ENCODE measurements around the gene CDS1.
A peak's percentile ranks its signal among the peaks of the same experiment; 100 is the strongest.

The CDS1 gene

DNA sequence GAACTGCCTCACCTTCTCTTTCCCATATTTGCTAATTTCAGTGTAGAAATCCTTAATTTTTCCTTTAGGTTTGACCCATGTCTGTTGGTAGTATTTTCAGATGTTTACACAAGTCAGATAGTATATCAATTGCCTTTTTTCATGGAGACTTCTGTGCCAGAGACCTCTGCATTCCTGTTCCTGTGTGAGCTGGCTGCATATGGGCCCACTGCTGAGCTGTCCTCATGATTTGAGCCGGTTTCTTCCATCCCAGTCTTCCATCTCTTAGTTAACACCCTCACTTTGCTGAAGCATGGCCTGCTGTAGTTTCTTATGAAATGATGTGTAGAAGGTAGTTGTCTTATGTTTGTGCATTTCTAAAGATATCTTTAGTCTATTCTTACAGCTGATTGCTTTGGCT is 40.0 kb downstream of the CDS1 start:
- no peak overlapping the region for H3K4me3 ChIP-seq (ENCODE audit: low read depth, low read length)
- no peak for TF ChIP-seq MYC (IDR thresholded peaks at IDR 0.05; ENCODE audit: low read depth, low read length)
- TF ChIP-seq, protein P1, sequence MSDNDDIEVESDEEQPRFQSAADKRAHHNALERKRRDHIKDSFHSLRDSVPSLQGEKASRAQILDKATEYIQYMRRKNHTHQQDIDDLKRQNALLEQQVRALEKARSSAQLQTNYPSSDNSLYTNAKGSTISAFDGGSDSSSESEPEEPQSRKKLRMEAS (IDR thresholded peaks at IDR 0.05; ENCODE audit: low read depth, low read length): no peak
- TF ChIP-seq POLR2A (IDR thresholded peaks at IDR 0.05; ENCODE audit: extremely low read depth, insufficient read length): no peak
- TF ChIP-seq, protein P2, sequence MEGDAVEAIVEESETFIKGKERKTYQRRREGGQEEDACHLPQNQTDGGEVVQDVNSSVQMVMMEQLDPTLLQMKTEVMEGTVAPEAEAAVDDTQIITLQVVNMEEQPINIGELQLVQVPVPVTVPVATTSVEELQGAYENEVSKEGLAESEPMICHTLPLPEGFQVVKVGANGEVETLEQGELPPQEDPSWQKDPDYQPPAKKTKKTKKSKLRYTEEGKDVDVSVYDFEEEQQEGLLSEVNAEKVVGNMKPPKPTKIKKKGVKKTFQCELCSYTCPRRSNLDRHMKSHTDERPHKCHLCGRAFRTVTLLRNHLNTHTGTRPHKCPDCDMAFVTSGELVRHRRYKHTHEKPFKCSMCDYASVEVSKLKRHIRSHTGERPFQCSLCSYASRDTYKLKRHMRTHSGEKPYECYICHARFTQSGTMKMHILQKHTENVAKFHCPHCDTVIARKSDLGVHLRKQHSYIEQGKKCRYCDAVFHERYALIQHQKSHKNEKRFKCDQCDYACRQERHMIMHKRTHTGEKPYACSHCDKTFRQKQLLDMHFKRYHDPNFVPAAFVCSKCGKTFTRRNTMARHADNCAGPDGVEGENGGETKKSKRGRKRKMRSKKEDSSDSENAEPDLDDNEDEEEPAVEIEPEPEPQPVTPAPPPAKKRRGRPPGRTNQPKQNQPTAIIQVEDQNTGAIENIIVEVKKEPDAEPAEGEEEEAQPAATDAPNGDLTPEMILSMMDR (IDR thresholded peaks at IDR 0.05; ENCODE audit: low read depth, low read length): no peak
- no peak for DNase-seq (ENCODE audit: low read depth)

DNA sequence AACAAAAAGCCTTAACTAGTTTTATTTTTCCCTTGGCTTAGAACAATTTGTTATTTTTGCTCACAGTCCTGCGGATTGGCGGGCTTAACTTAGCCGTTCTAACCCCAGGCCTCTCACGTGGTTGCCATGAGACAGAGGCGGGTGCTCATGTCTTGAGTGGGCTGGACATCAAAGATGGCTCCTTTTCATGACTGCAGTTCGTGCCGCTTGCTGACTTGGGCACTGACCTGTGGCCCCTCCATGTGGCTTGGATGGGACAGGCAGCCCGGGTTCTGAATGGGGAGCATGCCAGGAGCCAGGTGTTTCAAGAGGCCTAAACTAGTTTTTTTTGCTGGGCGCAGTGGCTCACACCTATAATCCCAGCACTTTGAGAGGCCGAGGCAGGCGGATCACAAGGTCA is 40.7 kb downstream of the CDS1 start:
- no peak overlapping the region for H3K4me3 ChIP-seq (ENCODE audit: low read depth, low read length)
- TF ChIP-seq MYC (IDR thresholded peaks at IDR 0.05; ENCODE audit: low read depth, low read length) (no peak), POLR2A (IDR thresholded peaks at IDR 0.05; ENCODE audit: extremely low read depth, insufficient read length) (no peak)
- TF ChIP-seq, protein P2 (IDR thresholded peaks at IDR 0.05; ENCODE audit: low read depth, low read length): no peak
- TF ChIP-seq, protein P1 (IDR thresholded peaks at IDR 0.05; ENCODE audit: low read depth, low read length): no peak
- DNase-seq (ENCODE audit: low read depth): no peak

DNA sequence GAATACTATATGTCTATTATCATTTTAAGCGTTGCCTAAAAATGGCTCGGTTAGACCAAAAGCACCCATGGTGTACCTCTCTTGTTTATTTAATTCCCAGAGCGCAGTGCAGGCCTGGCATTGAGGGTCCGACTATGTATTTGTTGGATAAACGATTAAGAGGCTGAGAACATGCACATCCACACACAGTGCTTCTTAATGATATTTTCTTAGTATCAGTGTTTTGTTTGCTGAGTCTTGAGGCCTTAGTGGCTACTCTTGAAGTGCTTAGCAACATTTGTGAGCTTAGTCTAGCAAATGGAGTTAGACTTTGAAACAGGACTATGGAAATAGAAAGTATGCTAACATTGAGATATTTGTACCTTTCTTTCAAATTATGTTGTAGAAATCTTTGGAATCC is 43.7 kb downstream of the CDS1 start:
- no peak for DNase-seq (ENCODE audit: low read depth)
- H3K4me3 ChIP-seq (ENCODE audit: low read depth, low read length): no peak overlapping the region
- TF ChIP-seq POLR2A (IDR thresholded peaks at IDR 0.05; ENCODE audit: extremely low read depth, insufficient read length) (no peak), MYC (IDR thresholded peaks at IDR 0.05; ENCODE audit: low read depth, low read length) (no peak)
- TF ChIP-seq, protein P1 (IDR thresholded peaks at IDR 0.05; ENCODE audit: low read depth, low read length): no peak
- TF ChIP-seq, protein P2 (IDR thresholded peaks at IDR 0.05; ENCODE audit: low read depth, low read length): no peak

DNA sequence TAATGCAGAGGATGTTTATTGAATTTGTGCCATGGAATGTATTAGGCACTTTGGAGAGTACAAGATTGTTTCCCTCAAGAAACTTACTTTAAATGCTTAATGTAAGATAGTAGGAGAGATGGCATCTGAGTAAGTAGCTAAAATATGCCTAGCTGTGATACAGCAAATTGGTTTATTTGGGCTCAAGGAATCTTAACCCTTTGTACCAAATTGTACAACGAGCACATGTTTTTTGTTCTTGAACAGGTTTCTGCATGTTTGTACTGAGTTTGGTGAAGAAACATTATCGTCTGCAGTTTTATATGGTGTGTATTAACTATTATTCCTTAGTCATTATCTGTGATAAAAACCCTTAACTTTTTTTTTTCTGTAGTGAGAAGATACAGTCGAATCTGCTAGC is 48.6 kb downstream of the CDS1 start:
- DNase-seq (ENCODE audit: low read depth): no peak
- TF ChIP-seq, protein P1 (IDR thresholded peaks at IDR 0.05; ENCODE audit: low read depth, low read length): no peak
- TF ChIP-seq MYC (IDR thresholded peaks at IDR 0.05; ENCODE audit: low read depth, low read length): no peak
- no peak overlapping the region for H3K4me3 ChIP-seq (ENCODE audit: low read depth, low read length)

DNA sequence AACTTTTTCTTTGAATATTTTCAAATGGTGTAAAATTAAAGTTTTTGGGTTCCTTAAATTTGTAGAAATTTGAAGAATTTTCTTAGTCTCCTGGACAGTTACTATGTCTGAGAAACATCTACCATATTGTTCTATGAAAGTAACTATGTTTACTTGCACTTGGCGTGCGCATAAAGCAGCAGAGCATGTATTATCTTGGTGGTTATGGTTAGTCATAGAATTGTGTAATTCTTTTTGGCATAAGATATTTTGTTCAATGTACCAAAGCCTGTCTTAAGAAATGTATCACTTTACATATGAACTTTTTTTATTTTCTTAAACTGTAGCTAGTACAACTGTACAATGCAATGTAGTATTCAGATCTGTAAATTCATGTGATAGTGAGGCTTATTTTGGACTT is 49.2 kb downstream of the CDS1 start:
- H3K4me3 ChIP-seq (ENCODE audit: low read depth, low read length): no peak overlapping the region
- peak; percentile 4 for DNase-seq (ENCODE audit: low read depth)
- TF ChIP-seq, protein P2 (IDR thresholded peaks at IDR 0.05; ENCODE audit: low read depth, low read length): no peak
- TF ChIP-seq, protein P1 (IDR thresholded peaks at IDR 0.05; ENCODE audit: low read depth, low read length): no peak
- TF ChIP-seq POLR2A (IDR thresholded peaks at IDR 0.05; ENCODE audit: extremely low read depth, insufficient read length): no peak
- TF ChIP-seq MYC (IDR thresholded peaks at IDR 0.05; ENCODE audit: low read depth, low read length): no peak

DNA sequence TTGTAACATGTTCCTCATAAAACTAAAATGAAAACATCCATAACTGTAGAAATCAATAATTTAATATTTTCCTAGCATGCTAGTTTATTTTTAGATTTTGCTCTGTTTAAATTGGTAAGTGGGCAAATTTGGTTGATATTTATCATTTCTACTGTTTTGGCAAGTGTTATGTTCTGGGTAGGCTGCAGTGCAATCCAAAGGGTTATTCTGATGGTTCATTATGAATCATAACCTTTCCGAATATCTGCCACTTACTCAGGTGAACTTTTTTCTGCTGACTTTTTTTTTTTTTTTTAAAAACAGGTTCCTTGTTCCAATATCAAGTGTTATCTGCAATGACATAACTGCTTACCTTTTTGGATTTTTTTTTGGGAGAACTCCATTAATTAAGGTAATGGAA is 52.0 kb downstream of the CDS1 start:
- no peak for TF ChIP-seq POLR2A (IDR thresholded peaks at IDR 0.05; ENCODE audit: extremely low read depth, insufficient read length)
- TF ChIP-seq, protein P1 (IDR thresholded peaks at IDR 0.05; ENCODE audit: low read depth, low read length): no peak
- TF ChIP-seq MYC (IDR thresholded peaks at IDR 0.05; ENCODE audit: low read depth, low read length): no peak
- TF ChIP-seq, protein P2 (IDR thresholded peaks at IDR 0.05; ENCODE audit: low read depth, low read length): no peak
- no peak overlapping the region for H3K4me3 ChIP-seq (ENCODE audit: low read depth, low read length)
- no peak for DNase-seq (ENCODE audit: low read depth)

Measured in NB4 (cell line).